HEK293 (cell line): ENCODE measurements around the gene IGFLR1.

Experiments
- CTCF ChIA-PET: fragments of 350-600 bp; formaldehyde crosslinking; extraction: SDS; loops from one replicate; lab custom pipeline; 2021; ENCODE audit warnings: antibody characterized with exemption; lab: Yijun Ruan, JAX
- POLR2A ChIA-PET: fragments of 300-600 bp; formaldehyde crosslinking; extraction: SDS; loops from one replicate; lab custom pipeline; 2020; ENCODE audit warnings: antibody characterized with exemption, inconsistent platforms; lab: Yijun Ruan, JAX
- H3K27ac ChIP-seq: fragments of 200-500 bp; sonication (Bioruptor generic); 2 replicates; pipeline ENCODE4 v1.5.1; 2014; ENCODE audit warnings: low read depth, low read length, control low read depth, inconsistent platforms; ENCODE audit errors: extremely low read depth
- H3K36me3 ChIP-seq, 2 experiments: fragments of 200-500 bp in 1 of 2; sonication (Bioruptor generic) in 1 of 2; 1 replicate in 1 of 2; 2 replicates in 1 of 2; pipeline ENCODE4 v1.5.1; 2014 to 2017; ENCODE audit warnings: inconsistent platforms in 2 of 2, low read length in 2 of 2; ENCODE audit not compliant: control insufficient read depth in 2 of 2, insufficient read depth in 1 of 2
- H3K4me1 ChIP-seq: fragments of 200-500 bp; sonication (Bioruptor generic); 2 replicates; pipeline ENCODE4 v1.5.1; 2014; ENCODE audit warnings: mild to moderate bottlenecking, low read length, inconsistent platforms; ENCODE audit not compliant: control insufficient read depth, insufficient read depth
- H3K4me3 ChIP-seq: 2 replicates; pipeline ENCODE4 v1.5.1; 2011; ENCODE audit warnings: low read depth, mild to moderate bottlenecking, control low read depth, low read length, moderate library complexity
- H3K9me3 ChIP-seq: fragments of 200-500 bp; sonication (Bioruptor generic); 2 replicates; pipeline ENCODE4 v1.5.1; 2014; ENCODE audit warnings: low read depth, low read length, inconsistent platforms; ENCODE audit not compliant: control insufficient read depth, insufficient read depth
- GLIS1 ChIP-seq: fragments of 450-650 bp; formaldehyde crosslinking; IDR thresholded peaks from 2 replicates; pipeline ENCODE4 v1.5.1; 2016; ENCODE audit warnings: missing biosample characterization, missing genetic modification characterization
- IKZF3 ChIP-seq: fragments of 450-650 bp; IDR thresholded peaks from 2 replicates; pipeline ENCODE4 v1.5.0; 2018; ENCODE audit warnings: missing biosample characterization, mild to moderate bottlenecking, missing genetic modification characterization, moderate library complexity
- KLF7 ChIP-seq: fragments of 450-650 bp; formaldehyde crosslinking; IDR thresholded peaks from 2 replicates; pipeline ENCODE4 v1.5.1; 2016; ENCODE audit warnings: missing biosample characterization, missing genetic modification characterization, borderline replicate concordance
- PRDM4 ChIP-seq: fragments of 450-650 bp; formaldehyde crosslinking; IDR thresholded peaks from 2 replicates; pipeline ENCODE4 v1.5.1; 2017; ENCODE audit warnings: missing biosample characterization, missing genetic modification characterization
- SP7 ChIP-seq: fragments of 450-650 bp; formaldehyde crosslinking; IDR thresholded peaks from 2 replicates; pipeline ENCODE4 v1.5.1; 2016; ENCODE audit warnings: missing biosample characterization, missing genetic modification characterization
- ZBTB10 ChIP-seq: fragments of 450-650 bp; formaldehyde crosslinking; IDR thresholded peaks from 2 replicates; pipeline ENCODE4 v1.5.1; 2016; ENCODE audit warnings: missing biosample characterization, missing genetic modification characterization
- ZFP37 ChIP-seq: fragments of 450-650 bp; formaldehyde crosslinking; IDR thresholded peaks from 2 replicates; pipeline ENCODE4 v1.5.1; 2016; ENCODE audit warnings: missing biosample characterization, missing genetic modification characterization
- ZFP69B ChIP-seq: fragments of 450-650 bp; formaldehyde crosslinking; IDR thresholded peaks from 2 replicates; pipeline ENCODE4 v1.5.1; 2016; ENCODE audit warnings: missing biosample characterization, missing genetic modification characterization
- ZIC2 ChIP-seq: fragments of 450-650 bp; formaldehyde crosslinking; IDR thresholded peaks from 2 replicates; pipeline ENCODE4 v1.5.1; 2016; ENCODE audit warnings: missing biosample characterization, missing genetic modification characterization
- ZNF10 ChIP-seq: fragments of 450-650 bp; formaldehyde crosslinking; IDR thresholded peaks from 2 replicates; pipeline ENCODE4 v1.5.1; 2017; ENCODE audit warnings: missing biosample characterization, missing genetic modification characterization
- ZNF112 ChIP-seq: fragments of 450-650 bp; formaldehyde crosslinking; IDR thresholded peaks from 2 replicates; pipeline ENCODE4 v1.5.0; 2017; ENCODE audit warnings: missing biosample characterization, missing genetic modification characterization
- ZNF155 ChIP-seq: fragments of 450-650 bp; formaldehyde crosslinking; IDR thresholded peaks from 2 replicates; pipeline ENCODE4 v1.5.1; 2016; ENCODE audit warnings: missing biosample characterization, missing genetic modification characterization
- ZNF174 ChIP-seq: fragments of 450-650 bp; formaldehyde crosslinking; IDR thresholded peaks from 2 replicates; pipeline ENCODE4 v1.5.0; 2017; ENCODE audit warnings: missing biosample characterization, mild to moderate bottlenecking, missing genetic modification characterization
- ZNF26 ChIP-seq: fragments of 450-650 bp; formaldehyde crosslinking; IDR thresholded peaks from 2 replicates; pipeline ENCODE4 v1.5.1; 2016; ENCODE audit warnings: missing biosample characterization, missing genetic modification characterization
- ZNF266 ChIP-seq: fragments of 450-650 bp; formaldehyde crosslinking; IDR thresholded peaks from 2 replicates; pipeline ENCODE4 v1.5.1; 2016; ENCODE audit warnings: missing biosample characterization, missing genetic modification characterization, low read depth
- ZNF341 ChIP-seq: fragments of 450-650 bp; formaldehyde crosslinking; IDR thresholded peaks from 2 replicates; pipeline ENCODE4; 2016; ENCODE audit warnings: low read depth, missing biosample characterization, missing genetic modification characterization
- ZNF548 ChIP-seq: fragments of 450-650 bp; formaldehyde crosslinking; IDR thresholded peaks from 2 replicates; pipeline ENCODE4 v1.5.1; 2016; ENCODE audit warnings: missing biosample characterization, missing genetic modification characterization
- ZNF549 ChIP-seq: fragments of 450-650 bp; IDR thresholded peaks from 2 replicates; pipeline ENCODE4 v1.5.1; 2018; ENCODE audit warnings: missing biosample characterization, missing genetic modification characterization, mild to moderate bottlenecking, inconsistent platforms, moderate library complexity
- ZNF558 ChIP-seq: fragments of 450-650 bp; formaldehyde crosslinking; IDR thresholded peaks from 2 replicates; pipeline ENCODE4 v1.5.1; 2016; ENCODE audit warnings: missing biosample characterization, missing genetic modification characterization
- ZNF561 ChIP-seq: fragments of 450-650 bp; IDR thresholded peaks from 2 replicates; pipeline ENCODE4 v1.5.1; 2018; ENCODE audit warnings: missing biosample characterization, missing genetic modification characterization, borderline replicate concordance
- ZNF664 ChIP-seq: fragments of 450-650 bp; formaldehyde crosslinking; IDR thresholded peaks from 2 replicates; pipeline ENCODE4 v1.5.1; 2016; ENCODE audit warnings: missing biosample characterization, missing genetic modification characterization
- ZNF670 ChIP-seq: fragments of 450-650 bp; formaldehyde crosslinking; IDR thresholded peaks from 2 replicates; pipeline ENCODE4 v1.5.1; 2016; ENCODE audit warnings: missing biosample characterization, missing genetic modification characterization, low read depth
- ZNF701 ChIP-seq: fragments of 450-650 bp; formaldehyde crosslinking; IDR thresholded peaks from 2 replicates; pipeline ENCODE4 v1.5.1; 2016; ENCODE audit warnings: missing biosample characterization, missing genetic modification characterization
- ZNF707 ChIP-seq: fragments of 450-650 bp; formaldehyde crosslinking; IDR thresholded peaks from 2 replicates; pipeline ENCODE4 v1.5.1; 2016; ENCODE audit warnings: missing biosample characterization, missing genetic modification characterization
- ZNF785 ChIP-seq: fragments of 450-650 bp; formaldehyde crosslinking; IDR thresholded peaks from 2 replicates; pipeline ENCODE4 v1.5.1; 2016; ENCODE audit warnings: missing biosample characterization, missing genetic modification characterization

Gene IGFLR1

GRCh38 chr19:35727956-35728706 lies 14.1 kb downstream of the IGFLR1 start:
- Histone ChIP-seq H3K9me3 (no peaks in the 10 kb centered on the region), H3K4me1 (no peaks in the 10 kb centered on the region), H3K36me3 (peaks cover 97 to 98% of the 10 kb centered on the region in 2 experiments), H3K27ac (no peak overlapping the region), H3K4me3 (no peak overlapping the region)
- CTCF ChIA-PET, result interaction anchor here (0.9 to 1.9 kb wide), 4 partner anchors 9 to 218 kb away, joined by 3 to 7 read pairs (median 4); no protein-coding TSS in a partner anchor
- TF ChIP-seq ZFP37 (tag by site-specific recombination) (no peak), ZIC2 (tag by site-specific recombination) (no peak), ZBTB10 (no peak), IKZF3 (tag by site-specific recombination) (no peak), ZNF701 (tag by site-specific recombination) (no peak), ZNF558 (tag by site-specific recombination) (no peak), ZNF341 (tag by site-specific recombination) (peak; percentile 83)
- POLR2A ChIA-PET, result interaction anchor here (0.6 to 13.6 kb wide), 7 partner anchors 9 to 84 kb away, joined by 3 to 204 read pairs (median 5); partner anchors contain the start of genes LIN37, PSENEN and U2AF1L4

- Histone ChIP-seq H3K27ac (peak overlapping the region; percentile 31; the same call in 1 of the 2 replicates), H3K9me3 (no peaks in the 10 kb centered on the region), H3K36me3 (peaks cover 100% of the 10 kb centered on the region in 2 experiments), H3K4me3 (no peak overlapping the region), H3K4me1 (no peaks in the 10 kb centered on the region)
- ChIA-PET POLR2A (interaction anchor here (0.6 to 13.6 kb wide), 7 partner anchors 9 to 83 kb away, joined by 3 to 204 read pairs (median 5); partner anchors contain the start of genes LIN37, PSENEN and U2AF1L4), CTCF (interaction anchor here (0.9 to 1.9 kb wide), 4 partner anchors 9 to 217 kb away, joined by 3 to 7 read pairs (median 4); no protein-coding TSS in a partner anchor)
- TF ChIP-seq ZNF785 (tag by site-specific recombination) (no peak), ZNF266 (no peak), ZNF155 (no peak), ZNF26 (no peak), ZNF664 (no peak), SP7 (tag by site-specific recombination) (no peak), ZNF112 (tag by site-specific recombination) (no peak), ZNF549 (tag by site-specific recombination) (no peak), ZNF670 (tag by site-specific recombination) (no peak), ZNF10 (tag by site-specific recombination) (no peak), ZNF561 (tag by site-specific recombination) (no peak), ZNF548 (tag by site-specific recombination) (no peak), ZNF341 (tag by site-specific recombination) (no peak), ZNF174 (tag by site-specific recombination) (no peak), GLIS1 (tag by site-specific recombination) (no peak), KLF7 (tag by site-specific recombination) (no peak), ZNF707 (tag by site-specific recombination) (no peak), ZFP69B (tag by site-specific recombination) (no peak), PRDM4 (tag by site-specific recombination) (no peak)
Observed at GRCh38 chr19:35727053-35727955, 14.9 kb downstream of the IGFLR1 start.
